Fibroblast of villous mesenchyme (primary cell): ENCODE data around the gene ASTN1. TPM values are rescaled to one million over a fixed set of nuclear protein-coding genes. Genes with fewer than 3 reads are reported as not detected.

Source experiments
- DNase-seq: peaks from one replicate; pipeline ENCODE4 v3.0.0-alpha.2; 2010; ENCODE audit warnings: low read depth
- H3K4me3 ChIP-seq: 2 replicates; pipeline ENCODE4 v1.5.1; 2011; ENCODE audit warnings: low read depth, mild to moderate bottlenecking, low read length
- CTCF ChIP-seq: IDR thresholded peaks from 2 replicates; pipeline ENCODE4 v1.5.1; 2012; ENCODE audit warnings: low read depth, mild to moderate bottlenecking, low read length; ENCODE audit not compliant: insufficient read depth
- total RNA-seq: library from RNA; depleted of rRNA; stranded (reverse); fragments of >200 nt; gene quantifications from 2 replicates; pipeline ENCODE4 v1.2.3, GENCODE V29; 2012

Gene ASTN1
- total RNA-seq, 1 donor = not detected

- H3K4me3 ChIP-seq = no peak overlapping the region
Observed at GRCh38 chr1:176831150-176831549, 333.4 kb downstream of the ASTN1 start.

DNA sequence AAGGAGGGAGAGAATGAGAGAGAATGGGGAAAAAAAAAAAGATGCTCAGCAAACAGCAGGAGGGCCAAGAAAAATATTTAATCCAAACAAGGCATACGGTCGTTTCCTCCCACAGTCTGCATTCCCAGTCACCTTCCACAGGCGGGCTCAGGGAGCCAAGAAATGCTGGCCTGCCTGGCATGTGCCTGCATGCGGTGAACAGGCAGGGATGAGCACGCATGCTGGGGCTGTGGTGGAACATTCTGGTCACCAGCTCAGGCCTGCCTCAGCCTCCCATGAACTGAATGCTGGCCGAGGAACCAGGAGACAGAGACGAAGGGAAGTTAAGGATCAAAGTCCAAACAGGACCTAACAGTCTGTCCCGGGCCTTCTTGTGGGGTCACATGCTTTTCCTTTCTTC, 335.3 kb downstream of the ASTN1 start:
- no peak overlapping the region for H3K4me3 ChIP-seq
- no peak for DNase-seq
- no peak for TF ChIP-seq CTCF

More at GRCh38 chr1:176831150-176831549, 333.4 kb downstream of the ASTN1 start:
- TF ChIP-seq CTCF = no peak
- no peak for DNase-seq

- DNase-seq = no peak
- no peak overlapping the region for H3K4me3 ChIP-seq
- TF ChIP-seq CTCF = no peak
Observed at GRCh38 chr1:176826265-176826664, 338.2 kb downstream of the ASTN1 start.

- DNase-seq = no peak
- no peak overlapping the region for H3K4me3 ChIP-seq
- TF ChIP-seq CTCF = no peak
Observed at GRCh38 chr1:176820391-176821031, 344.0 kb downstream of the ASTN1 start.

DNA sequence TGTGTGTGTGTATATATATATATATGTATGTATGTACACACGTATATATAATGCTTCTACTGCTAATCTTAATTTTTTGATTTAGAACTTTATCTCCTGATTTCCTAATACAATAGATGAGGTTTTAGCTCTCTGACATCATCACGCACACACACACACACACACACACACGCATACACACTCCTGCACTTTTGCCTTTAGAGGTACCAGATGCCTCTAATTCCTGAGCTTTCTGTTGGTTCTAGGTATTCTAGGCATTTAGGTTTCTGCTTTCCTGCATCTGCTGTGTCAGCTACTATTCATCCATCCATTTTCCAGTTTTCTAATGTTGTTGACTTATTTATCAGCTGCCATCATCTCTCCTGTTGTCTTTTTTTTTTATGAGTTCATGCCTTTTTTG, 348.3 kb downstream of the ASTN1 start:
- no peak for DNase-seq

DNA sequence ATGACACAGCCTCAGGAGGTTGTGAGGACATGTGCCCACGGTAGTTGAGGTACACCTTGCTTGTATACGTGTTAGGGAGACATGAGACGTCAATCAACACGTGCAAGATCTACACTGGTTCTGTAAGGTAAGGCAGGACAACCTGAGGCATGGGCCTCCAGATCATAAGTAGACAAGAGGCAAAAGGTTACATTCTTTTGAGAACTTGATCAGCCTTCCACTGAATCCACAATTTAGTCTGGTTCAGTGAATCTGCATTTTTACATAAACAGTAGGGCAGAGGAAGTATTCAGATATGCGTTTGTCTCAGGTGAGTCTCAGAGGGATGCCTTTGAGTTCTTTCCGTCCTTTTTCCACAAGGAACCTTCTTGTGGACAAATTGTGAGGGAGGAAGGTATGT, 348.9 kb downstream of the ASTN1 start:
- H3K4me3 ChIP-seq = no peak overlapping the region
- no peak for TF ChIP-seq CTCF
- no peak for DNase-seq

More for the DNA sequence above, 348.3 kb downstream of the ASTN1 start:
- no peak overlapping the region for H3K4me3 ChIP-seq
- no peak for TF ChIP-seq CTCF
